Activated effector memory CD4-positive, alpha-beta T cell treated with anti-CD3 and anti-CD28 coated beads, Interleukin-2, amount 50 U/mL, for 16 hours (primary cell): ENCODE measurements around the gene RICTOR.
"Not testable (repeated sequence)": the region's sequence is repeated elsewhere in the genome, so short reads cannot be mapped to it uniquely, and the experiment has no call there.

Source experiments
- DNase-seq: peaks from one replicate; pipeline ENCODE4 v3.0.0-alpha.2; 2020

RICTOR gene

DNA sequence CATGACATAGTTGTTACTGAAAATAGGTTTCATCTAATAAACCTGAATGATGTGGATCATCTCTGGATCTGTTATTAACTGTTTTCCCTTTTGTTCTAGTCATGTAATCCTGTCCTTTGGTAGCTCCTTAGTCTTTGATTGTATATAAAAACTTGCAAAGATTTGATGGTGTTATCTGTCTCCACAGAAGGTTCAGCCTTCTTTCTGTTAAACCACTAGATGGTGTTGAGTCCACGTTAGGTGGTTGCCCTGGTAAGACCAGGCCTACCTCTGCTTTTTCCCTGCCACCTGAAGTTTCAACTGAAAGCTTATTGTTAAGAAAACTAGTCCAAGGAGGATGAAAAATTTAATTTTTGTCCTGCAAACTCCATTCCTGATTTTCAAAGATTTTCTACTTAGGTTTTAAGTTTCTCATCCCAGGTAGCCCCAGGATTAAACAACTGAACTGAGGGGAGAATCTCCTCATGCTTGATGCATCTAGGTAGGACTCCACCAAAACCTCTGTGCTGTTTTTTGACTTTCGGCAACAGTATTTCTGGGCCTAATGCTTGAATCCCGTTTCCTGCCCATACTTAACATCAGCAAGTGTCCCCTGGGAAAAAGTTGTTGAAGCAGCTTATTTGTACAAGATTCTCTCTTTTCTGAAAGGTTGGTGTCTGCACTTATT is 68.5 kb downstream of the RICTOR start:
- no peak for DNase-seq

GRCh38 chr5:39001683-39002082 is 72.5 kb downstream of the RICTOR start:
- no peak for DNase-seq

DNA sequence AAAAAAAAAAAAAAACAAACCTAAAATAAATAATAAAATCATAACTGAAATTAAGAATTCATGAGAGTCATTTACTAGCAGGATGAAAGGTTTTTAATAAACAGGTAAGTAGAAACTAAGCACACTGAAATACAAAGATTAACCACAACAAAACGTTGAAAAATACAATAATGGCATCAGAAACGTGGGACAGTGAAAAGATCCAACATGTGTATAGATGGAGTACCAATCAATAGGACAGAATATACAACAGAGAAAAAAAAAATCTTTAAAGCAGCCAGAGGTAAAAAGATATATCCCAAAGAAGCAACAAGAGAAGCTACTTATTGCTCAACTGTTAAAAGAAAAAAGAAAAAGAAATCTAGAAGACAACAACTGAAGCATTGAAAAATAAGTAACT is 75.2 kb downstream of the RICTOR start:
- no peak for DNase-seq

GRCh38 chr5:38997591-38997990 is 76.6 kb downstream of the RICTOR start:
- no peak for DNase-seq

- no peak for DNase-seq
Measured at GRCh38 chr5:38996123-38996522, 78.1 kb downstream of the RICTOR start.

- peak; percentile 62 for DNase-seq
Measured at GRCh38 chr5:38994324-38994927, 79.8 kb downstream of the RICTOR start.

DNA sequence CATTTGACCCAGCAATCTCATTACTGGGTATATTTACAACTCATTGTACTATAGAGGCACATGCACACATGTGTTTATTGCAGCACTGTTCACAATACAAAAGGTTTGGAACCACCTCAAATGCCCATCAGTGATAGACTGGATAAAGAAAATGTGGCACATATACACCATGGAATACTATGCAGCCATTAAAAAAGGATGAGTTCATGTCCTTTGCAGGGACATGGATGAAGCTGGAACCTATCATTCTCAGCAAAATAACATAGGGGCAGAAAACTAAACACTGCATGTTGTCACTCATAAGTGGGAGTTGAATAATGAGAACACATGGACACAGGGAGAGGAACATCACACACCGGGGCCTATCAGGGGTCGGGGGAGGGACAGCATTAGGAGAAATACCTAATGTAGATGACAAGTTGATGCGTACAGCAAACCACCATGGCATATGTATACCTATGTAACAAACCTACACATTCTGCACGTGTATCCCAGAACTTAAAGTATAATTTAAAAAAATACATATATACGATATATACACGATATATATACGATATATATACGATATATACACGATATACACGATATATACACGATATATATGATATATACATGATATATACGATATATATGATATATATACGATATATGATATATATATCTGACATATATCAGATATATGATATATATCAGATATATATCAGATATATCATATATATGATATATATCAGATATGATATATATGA is 84.1 kb downstream of the RICTOR start:
- not testable (repeated sequence) for DNase-seq

DNA sequence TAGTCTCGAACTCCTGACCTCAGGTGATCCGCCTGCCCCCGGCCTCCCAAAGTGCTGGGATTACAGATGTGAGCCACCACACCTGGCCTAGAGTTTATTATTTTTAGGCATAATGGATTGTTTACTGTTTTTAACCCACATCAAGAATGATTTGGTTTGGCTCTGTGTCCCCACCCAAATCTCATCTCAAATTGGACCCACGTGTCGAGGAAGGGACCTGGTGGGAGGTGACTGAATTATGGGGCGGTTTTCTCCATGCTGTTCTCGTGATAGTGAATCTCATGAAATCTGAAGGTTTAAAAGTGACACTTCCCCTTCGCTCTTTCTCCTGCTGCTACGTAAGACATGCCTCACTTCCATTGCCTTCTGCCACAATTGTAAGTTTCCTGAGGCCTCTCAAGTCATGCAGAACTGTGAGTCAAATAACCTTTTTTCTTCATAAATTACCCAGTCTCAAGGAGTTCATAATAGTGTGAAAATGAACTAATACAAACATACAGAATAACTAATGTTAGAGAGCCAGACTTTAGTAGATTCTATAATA is 88.2 kb downstream of the RICTOR start:
- DNase-seq: no peak

- no peak for DNase-seq
Measured at GRCh38 chr5:38979535-38979934, 94.7 kb downstream of the RICTOR start.

DNA sequence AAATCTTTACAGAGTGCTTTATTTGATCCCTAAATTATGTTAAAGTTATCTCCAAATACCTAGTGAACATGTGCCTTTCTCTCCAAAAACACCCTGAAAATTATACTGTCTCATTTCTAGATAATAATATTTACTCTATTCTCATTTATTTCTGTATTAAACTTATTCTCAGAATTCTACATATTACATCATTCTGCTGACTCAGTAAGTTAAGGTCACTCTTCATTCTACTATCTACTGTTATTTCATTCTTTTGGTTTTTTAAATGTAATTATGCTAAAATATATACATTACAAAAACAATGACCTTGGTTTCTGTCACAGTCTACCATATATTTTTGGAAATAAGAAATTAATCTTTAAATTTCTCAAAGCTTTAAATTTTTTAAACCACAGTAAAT is 96.2 kb downstream of the RICTOR start:
- no peak for DNase-seq

- no peak for DNase-seq
Measured at GRCh38 chr5:38968665-38969064, 105.5 kb downstream of the RICTOR start.

DNA sequence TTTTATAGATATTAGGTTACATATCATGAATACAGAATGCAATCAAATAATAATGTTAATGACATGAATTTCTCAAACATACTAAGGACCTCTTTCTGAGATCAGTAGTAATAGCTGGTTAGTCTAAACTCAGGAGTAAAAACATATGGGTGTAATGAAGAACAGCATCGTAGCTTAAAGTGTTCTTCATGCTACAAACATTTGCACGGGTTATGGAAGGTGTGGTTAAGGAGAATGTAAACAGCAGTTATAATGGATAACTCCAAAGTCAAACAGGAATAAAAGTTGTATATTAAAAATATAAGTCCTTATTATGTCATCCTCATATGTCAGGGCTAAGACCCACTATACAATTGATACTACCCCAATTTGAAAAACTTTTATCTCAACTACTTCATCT is 112.5 kb downstream of the RICTOR start:
- DNase-seq: no peak

GRCh38 chr5:38953426-38954012 is 120.7 kb downstream of the RICTOR start:
- no peak for DNase-seq

- DNase-seq: no peak
Measured at GRCh38 chr5:38948501-38948900, 125.7 kb downstream of the RICTOR start.

- DNase-seq: no peak
Measured at GRCh38 chr5:38944282-38944681, 129.9 kb downstream of the RICTOR start.

- DNase-seq: no peak
Measured at GRCh38 chr5:38941912-38942311, 132.3 kb downstream of the RICTOR start.

DNA sequence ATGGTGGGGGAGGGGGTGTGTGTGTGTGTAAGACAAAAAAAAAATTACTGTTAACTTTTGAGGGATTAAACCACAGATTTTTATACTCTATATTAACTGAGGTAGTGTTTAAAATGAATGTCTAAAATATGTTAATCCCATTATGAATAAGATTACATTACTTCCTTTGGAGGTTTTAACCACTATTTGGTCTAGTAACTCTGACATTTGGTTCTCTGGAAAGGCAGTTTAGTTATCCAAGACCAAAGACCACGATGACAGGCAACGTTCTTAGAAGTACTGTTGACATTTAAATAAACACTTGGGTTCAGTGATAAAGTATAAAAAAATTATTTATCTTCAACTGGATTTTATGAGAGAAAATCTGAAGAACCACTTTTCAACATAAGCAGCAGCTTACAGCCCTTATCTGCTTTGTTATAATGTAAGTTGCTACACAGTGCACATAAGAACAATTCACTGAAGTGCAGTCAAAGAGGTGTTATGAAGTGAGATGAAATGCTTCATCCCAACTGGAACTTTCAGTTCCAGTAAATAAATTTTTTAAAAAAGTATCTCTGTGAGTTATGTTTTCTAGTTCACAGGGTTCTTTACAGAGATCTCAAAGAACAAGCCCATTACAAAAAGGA is 133.9 kb downstream of the RICTOR start:
- DNase-seq: no peak

DNA sequence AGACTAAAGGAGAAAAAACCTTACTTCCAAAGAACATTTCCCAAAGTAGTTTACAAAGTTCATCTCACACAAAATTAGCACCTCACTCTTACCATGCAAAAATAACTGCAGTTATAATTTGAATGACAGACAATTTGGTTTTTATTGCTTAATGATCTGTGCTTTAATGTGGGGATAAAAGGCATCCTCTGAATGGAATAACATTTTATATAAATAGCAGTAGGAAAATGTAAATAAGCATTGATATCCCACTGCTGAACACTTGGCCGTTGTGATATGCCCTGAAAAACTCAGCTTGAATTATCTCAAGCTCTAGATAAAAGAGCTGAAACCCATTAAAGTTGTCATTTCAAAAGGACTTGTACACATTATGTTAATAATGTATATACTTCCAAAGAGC is 135.2 kb downstream of the RICTOR start:
- DNase-seq: no peak

- no peak for DNase-seq
Measured at GRCh38 chr5:38938424-38938823, 135.8 kb downstream of the RICTOR start.

DNA sequence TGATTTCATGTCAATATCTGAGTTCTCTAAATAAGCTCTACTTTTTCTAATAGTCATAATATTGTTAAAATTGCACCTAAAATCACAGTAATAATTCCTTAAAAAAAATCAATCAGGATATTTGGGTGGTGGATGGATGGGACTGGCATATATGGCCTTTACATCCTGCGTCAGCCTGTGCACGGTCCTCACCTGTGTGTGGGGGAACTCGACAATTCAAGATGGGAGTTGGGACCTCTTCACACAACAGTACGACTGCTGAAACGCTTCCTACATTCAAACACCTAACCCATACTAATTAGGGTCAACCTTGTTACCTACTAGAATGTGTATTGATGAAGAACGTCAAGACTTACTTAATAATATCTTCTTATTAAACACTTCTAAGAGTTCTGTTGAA is 137.9 kb downstream of the RICTOR start:
- no peak for DNase-seq

DNA sequence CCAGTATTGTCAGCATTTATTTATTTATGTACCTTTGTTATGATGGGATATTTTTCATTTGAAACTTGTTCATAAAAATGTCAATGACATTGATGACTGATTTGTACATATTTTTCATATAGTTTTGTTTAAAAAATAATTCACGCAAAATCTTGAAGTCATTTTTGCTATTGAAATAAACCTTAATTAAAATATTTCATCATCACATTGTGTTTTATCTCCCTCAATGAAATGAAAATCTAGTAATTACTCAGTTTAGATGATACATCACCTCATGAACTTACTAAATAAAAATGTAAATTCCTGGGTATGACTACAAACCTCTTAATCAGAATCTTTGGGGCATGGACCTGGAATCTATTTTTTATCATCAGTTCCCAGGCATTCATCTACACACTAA is 138.8 kb downstream of the RICTOR start:
- DNase-seq: no peak

DNA sequence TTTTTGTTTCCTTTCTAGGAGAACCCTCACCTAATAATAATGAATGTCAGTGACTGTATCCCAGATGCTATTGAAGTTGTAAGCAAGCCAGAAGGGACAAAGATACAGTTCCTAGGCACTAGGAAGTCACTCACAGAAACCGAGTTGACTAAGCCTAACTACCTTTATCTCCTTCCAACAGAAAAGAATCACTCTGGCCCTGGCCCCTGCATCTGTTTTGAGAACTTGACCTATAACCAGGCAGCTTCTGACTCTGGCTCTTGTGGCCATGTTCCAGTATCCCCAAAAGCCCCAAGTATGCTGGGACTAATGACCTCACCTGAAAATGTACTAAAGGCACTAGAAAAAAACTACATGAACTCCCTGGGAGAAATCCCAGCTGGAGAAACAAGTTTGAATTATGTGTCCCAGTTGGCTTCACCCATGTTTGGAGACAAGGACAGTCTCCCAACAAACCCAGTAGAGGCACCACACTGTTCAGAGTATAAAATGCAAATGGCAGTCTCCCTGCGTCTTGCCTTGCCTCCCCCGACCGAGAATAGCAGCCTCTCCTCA is 141.3 kb downstream of the RICTOR start:
- no peak for DNase-seq

DNA sequence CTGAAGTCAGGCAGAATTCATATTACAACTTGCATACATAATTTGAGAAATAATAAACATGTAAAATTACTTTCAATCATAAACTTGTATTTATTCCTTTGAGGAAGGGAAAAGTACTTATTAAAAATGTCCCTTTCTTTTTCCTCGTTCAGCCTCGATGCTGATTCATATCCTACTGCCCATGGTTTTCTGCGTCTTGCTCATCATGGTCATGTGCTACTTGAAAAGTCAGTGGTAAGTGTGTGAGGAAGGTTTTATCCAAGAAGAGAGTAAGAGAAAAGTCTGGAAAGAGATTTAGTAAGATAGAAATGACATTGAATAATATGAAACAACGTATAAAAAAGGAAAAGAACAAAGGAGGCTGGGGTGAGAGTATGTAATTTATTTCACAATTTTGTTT is 142.5 kb downstream of the RICTOR start:
- DNase-seq: no peak
